ENCODE measurements around the gene PALB2. TPM values are rescaled to one million over a fixed set of nuclear protein-coding genes. Genes with fewer than 3 reads are reported as not detected.
"Not testable (repeated sequence)": the region's sequence is repeated elsewhere in the genome, so short reads cannot be mapped to it uniquely, and the experiment has no call there.

PALB2 gene
- total RNA-seq, 1 donor from 2014 or later: 10.1 TPM

DNA sequence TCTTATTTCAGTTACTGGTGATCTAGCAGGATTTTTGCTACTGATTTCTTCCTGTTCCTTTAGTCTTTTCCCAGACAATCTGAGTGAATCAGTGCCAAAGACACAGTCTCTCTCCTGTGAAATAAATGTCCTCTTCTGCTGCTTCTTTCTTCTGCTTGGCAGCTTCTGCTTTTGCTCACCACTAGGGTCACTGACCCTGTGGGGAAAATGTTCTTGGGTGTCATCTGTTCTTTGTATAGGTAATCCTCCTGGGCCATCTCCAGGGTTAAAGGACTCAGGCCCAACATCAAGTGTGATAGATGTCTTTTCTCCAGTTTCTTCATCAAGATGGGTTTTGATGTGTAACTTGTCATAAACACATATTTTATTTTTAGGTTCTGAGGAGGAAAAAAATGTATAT lies 5.2 kb downstream of the PALB2 start:
- Histone ChIP-seq H3K4me3 (no peak overlapping the region), H3K36me3 (peaks cover 0 to 44% of the 10 kb centered on the region in 2 donors), H3K27me3 (no peaks in the 10 kb centered on the region), H3K27ac (no peak overlapping the region), H3K9me3 (no peaks in the 10 kb centered on the region), H3K4me1 (peaks cover 12% of the 10 kb centered on the region)
- intact Hi-C loops (cut with DNase I): no loop called here
- TF ChIP-seq, protein P1, sequence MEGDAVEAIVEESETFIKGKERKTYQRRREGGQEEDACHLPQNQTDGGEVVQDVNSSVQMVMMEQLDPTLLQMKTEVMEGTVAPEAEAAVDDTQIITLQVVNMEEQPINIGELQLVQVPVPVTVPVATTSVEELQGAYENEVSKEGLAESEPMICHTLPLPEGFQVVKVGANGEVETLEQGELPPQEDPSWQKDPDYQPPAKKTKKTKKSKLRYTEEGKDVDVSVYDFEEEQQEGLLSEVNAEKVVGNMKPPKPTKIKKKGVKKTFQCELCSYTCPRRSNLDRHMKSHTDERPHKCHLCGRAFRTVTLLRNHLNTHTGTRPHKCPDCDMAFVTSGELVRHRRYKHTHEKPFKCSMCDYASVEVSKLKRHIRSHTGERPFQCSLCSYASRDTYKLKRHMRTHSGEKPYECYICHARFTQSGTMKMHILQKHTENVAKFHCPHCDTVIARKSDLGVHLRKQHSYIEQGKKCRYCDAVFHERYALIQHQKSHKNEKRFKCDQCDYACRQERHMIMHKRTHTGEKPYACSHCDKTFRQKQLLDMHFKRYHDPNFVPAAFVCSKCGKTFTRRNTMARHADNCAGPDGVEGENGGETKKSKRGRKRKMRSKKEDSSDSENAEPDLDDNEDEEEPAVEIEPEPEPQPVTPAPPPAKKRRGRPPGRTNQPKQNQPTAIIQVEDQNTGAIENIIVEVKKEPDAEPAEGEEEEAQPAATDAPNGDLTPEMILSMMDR (IDR thresholded peaks at IDR 0.05): no peak
- TF ChIP-seq POLR2A (IDR thresholded peaks at IDR 0.05) (no peak), POLR2AphosphoS5 (IDR thresholded peaks at IDR 0.05; ENCODE audit: insufficient read depth in 1 of 2, low read depth in 1 of 2) (no peak)
- DNase-seq (ENCODE audit: extremely low spot score in 2 of 2): no peak

DNA sequence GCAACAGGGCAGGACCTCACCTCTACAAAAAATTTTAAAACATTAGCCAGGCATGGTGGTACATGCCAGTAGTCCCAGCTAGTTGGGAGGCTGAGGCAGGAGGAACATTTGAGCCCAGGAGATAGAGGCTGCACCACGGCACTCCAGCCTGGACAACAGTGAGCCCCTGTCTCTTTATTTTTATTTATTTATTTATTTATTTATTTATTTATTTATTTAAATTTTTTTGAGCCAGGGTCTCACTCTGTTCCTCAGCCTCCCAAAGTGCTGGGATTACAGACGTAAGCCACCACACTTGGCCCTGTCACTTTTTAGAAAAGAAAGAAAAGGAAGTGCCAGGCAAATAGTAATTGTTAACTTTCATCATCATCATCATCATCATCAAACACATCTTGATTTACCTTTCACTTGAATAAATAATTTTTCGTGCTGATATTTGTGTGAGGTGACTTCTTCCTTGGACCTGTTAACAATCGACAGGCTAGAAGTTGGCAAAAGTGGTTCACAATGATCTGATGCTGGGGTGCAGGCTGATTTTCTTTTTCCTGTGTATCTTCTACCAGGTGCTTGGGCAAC lies 6.6 kb downstream of the PALB2 start:
- peaks cover 0 to 52% of the 10 kb centered on the region in 2 donors for H3K36me3 ChIP-seq
- no peaks in the 10 kb centered on the region for H3K9me3 ChIP-seq
- peaks cover 5% of the 10 kb centered on the region for H3K4me1 ChIP-seq
- no peak overlapping the region for H3K27ac ChIP-seq
- intact Hi-C loops (cut with DNase I): no loop called here
- no peak for DNase-seq (ENCODE audit: extremely low spot score in 2 of 2)
- TF ChIP-seq POLR2A (IDR thresholded peaks at IDR 0.05) (no peak), POLR2AphosphoS5 (IDR thresholded peaks at IDR 0.05; ENCODE audit: insufficient read depth in 1 of 2, low read depth in 1 of 2) (no peak)
- TF ChIP-seq, protein P1 (IDR thresholded peaks at IDR 0.05): no peak
- H3K4me3 ChIP-seq: no peak overlapping the region
- no peaks in the 10 kb centered on the region for H3K27me3 ChIP-seq

DNA sequence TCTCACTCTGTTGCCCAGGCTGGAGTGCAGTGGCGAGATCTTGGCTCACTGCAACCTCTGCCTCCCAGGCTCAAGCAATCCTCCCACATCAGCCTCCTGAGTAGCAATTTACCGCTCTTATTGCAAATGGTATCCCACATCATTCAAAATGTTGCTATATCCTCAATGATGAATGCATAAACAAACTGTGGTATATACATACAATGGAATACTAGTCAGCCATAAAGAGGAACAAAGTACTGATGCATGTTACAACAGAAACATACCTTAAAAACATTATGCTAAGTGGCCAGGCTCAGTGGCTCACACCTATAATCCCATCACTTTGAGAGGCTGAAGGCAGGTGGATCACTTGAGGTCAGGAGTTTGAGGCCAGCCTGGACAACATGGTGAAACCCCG lies 9.2 kb downstream of the PALB2 start:
- H3K4me1 ChIP-seq; H3K27me3 ChIP-seq; H3K9me3 ChIP-seq; H3K4me3 ChIP-seq; DNase-seq (ENCODE audit: extremely low spot score in 2 of 2); intact Hi-C loops (cut with DNase I); H3K27ac ChIP-seq: not testable (repeated sequence)
- H3K36me3 ChIP-seq: peaks cover 0 to 54% of the 10 kb centered on the region in 2 donors

DNA sequence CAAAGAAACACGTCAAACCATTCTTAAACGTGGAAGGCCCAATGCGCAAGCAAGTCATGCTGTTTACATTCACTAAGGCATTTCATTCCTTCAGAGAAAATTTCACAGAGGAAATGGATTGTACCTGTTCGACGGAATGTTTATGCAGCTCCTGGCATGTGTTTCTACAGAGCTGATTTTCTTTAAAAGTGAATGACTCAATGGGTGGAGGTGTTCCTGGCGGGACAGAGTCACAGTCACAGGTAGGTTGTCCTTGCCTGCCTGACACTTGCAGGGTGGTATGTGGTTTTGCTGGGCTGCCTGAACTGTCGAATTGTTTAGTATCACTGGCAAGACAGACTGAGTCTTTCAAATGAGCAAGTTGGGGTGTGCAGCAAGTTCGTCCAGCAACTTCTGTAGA lies 11.6 kb downstream of the PALB2 start:
- no peaks in the 10 kb centered on the region for H3K27me3 ChIP-seq
- TF ChIP-seq POLR2AphosphoS5 (IDR thresholded peaks at IDR 0.05; ENCODE audit: insufficient read depth in 1 of 2, low read depth in 1 of 2) (peak in 1 of 2 donors; percentile 40), POLR2A (IDR thresholded peaks at IDR 0.05) (no peak)
- TF ChIP-seq, protein P1 (IDR thresholded peaks at IDR 0.05): no peak
- no peak for DNase-seq (ENCODE audit: extremely low spot score in 2 of 2)
- peaks cover 0 to 54% of the 10 kb centered on the region in 2 donors for H3K36me3 ChIP-seq
- no peak overlapping the region for H3K4me3 ChIP-seq
- H3K27ac ChIP-seq: peak overlapping the region; percentile 38
- peaks cover 5% of the 10 kb centered on the region for H3K4me1 ChIP-seq
- intact Hi-C loops (cut with DNase I): no loop called here
- H3K9me3 ChIP-seq: no peaks in the 10 kb centered on the region

DNA sequence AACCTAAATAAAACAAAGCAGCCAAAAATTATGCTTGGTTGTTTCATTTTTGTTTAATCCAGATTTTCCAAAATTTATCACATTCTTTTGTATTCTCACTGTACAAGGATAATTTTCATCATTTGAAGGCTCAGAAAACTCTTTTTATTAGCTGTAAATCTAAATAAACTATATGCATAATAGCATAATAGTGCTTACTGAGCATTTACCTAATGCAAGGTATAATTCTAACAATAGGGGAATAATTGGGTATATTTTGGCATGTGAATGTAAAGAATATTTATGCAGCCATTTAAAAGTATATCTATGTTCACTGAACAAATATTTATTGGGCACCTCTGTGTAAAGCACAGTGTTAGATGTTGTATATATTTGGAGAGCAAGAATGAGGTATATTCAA lies 17.0 kb downstream of the PALB2 start:
- H3K36me3 ChIP-seq: peaks cover 0 to 64% of the 10 kb centered on the region in 2 donors

More for the DNA sequence above, 17.0 kb downstream of the PALB2 start:
- TF ChIP-seq POLR2A (IDR thresholded peaks at IDR 0.05) (no peak), POLR2AphosphoS5 (IDR thresholded peaks at IDR 0.05; ENCODE audit: insufficient read depth in 1 of 2, low read depth in 1 of 2) (no peak)
- TF ChIP-seq, protein P1 (IDR thresholded peaks at IDR 0.05): no peak
- DNase-seq (ENCODE audit: extremely low spot score in 2 of 2): no peak
- Histone ChIP-seq H3K27me3 (no peaks in the 10 kb centered on the region), H3K4me1 (no peaks in the 10 kb centered on the region), H3K4me3 (no peak overlapping the region), H3K27ac (no peak overlapping the region), H3K9me3 (no peaks in the 10 kb centered on the region)
- intact Hi-C loops (cut with DNase I): no loop called here

Measured in vagina (tissue), 2 donors.